Measurements from ENCODE around the gene ITGB5.

- TF ChIP-seq CTCF (IDR thresholded peaks at IDR 0.05) = no peak
- TF ChIP-seq ZNF512 (CRISPR knock-in tag; IDR thresholded peaks at IDR 0.05; ENCODE audit: borderline replicate concordance) = no peak
- TF ChIP-seq FOXJ3 (CRISPR knock-in tag; IDR thresholded peaks at IDR 0.05; ENCODE audit: borderline replicate concordance) = no peak
Observed at GRCh38 chr3:124882816-124883747, 4.1 kb downstream of the ITGB5 start.

All from WTC11 (cell line).